ENCODE measurements around the gene TWIST2.

The TWIST2 gene

DNA sequence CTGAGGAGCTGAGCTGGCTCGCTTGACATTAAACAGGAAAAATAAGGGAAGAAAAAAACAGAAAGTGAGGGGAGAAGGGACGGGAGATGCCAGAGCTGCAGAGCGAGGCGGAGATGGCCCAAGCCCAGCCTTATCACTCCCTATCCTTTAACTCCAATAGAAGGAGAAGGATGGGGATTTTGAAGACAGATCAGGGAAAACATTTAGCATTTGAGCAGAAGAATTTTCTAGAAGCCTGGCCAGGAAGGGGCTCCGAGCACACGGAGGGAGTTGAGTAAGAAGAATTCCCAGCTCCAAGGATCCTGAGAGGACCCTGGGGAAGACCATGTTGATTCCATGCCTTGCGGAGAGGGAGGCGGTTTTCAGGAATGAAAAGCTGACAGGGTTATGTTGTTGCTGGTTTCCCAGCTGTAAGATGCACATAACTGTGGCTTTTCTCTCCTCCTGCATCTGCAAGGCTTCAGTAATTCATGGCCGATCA is 35.6 kb downstream of the TWIST2 start:
- no peak for TF ChIP-seq TAF1 (IDR thresholded peaks at IDR 0.05; ENCODE audit: borderline replicate concordance, insufficient read depth, low read length)
- no peak for TF ChIP-seq FOXP2 (optimal IDR thresholded peaks at IDR 0.05; ENCODE audit: borderline replicate concordance, extremely low read depth, extremely low read length, insufficient read depth)
- no peak for TF ChIP-seq SIN3A (IDR thresholded peaks at IDR 0.05; ENCODE audit: borderline replicate concordance, insufficient read depth, low read length)
- no peak for TF ChIP-seq POLR2AphosphoS5 (IDR thresholded peaks at IDR 0.05; ENCODE audit: low read depth, low read length)
- TF ChIP-seq, protein P1, sequence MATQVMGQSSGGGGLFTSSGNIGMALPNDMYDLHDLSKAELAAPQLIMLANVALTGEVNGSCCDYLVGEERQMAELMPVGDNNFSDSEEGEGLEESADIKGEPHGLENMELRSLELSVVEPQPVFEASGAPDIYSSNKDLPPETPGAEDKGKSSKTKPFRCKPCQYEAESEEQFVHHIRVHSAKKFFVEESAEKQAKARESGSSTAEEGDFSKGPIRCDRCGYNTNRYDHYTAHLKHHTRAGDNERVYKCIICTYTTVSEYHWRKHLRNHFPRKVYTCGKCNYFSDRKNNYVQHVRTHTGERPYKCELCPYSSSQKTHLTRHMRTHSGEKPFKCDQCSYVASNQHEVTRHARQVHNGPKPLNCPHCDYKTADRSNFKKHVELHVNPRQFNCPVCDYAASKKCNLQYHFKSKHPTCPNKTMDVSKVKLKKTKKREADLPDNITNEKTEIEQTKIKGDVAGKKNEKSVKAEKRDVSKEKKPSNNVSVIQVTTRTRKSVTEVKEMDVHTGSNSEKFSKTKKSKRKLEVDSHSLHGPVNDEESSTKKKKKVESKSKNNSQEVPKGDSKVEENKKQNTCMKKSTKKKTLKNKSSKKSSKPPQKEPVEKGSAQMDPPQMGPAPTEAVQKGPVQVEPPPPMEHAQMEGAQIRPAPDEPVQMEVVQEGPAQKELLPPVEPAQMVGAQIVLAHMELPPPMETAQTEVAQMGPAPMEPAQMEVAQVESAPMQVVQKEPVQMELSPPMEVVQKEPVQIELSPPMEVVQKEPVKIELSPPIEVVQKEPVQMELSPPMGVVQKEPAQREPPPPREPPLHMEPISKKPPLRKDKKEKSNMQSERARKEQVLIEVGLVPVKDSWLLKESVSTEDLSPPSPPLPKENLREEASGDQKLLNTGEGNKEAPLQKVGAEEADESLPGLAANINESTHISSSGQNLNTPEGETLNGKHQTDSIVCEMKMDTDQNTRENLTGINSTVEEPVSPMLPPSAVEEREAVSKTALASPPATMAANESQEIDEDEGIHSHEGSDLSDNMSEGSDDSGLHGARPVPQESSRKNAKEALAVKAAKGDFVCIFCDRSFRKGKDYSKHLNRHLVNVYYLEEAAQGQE (IDR thresholded peaks at IDR 0.05; ENCODE audit: insufficient read depth in 1 of 2, low read depth in 2 of 2, low read length in 2 of 2), result no peak

DNA sequence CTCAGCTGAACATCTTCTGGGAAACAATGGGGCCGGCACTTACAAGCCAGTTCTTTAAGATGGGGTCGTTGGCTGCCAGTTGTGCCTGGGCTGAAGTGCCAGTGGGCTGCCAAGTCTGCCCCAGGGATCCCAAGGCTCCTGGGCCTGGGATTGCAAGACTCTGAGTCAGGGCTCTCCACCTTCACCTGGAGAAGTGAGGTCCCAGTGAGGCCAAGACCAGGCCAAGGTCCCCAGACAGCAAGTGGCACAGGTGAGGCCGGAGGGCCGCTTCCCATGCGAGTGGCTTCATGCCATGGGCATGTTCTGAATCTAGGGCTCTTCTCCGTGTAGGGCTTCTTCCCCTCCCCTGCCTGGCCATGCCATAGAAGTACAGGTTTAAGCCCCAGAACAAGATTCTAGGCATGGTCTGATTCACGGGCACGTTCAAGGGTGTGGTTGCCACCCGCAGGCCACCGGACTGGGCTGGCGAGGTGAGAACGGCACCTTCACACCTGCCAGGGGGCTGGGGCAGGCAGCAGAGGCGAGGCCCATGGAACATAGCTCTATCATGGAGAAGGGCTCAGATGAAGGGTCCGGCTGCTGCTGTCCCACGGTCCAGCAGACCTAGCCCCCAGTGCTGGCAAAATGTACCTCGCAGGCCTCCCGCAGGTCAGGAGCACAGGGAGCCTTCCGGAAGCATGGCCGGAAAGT is 36.4 kb downstream of the TWIST2 start:
- TF ChIP-seq TAF1 (IDR thresholded peaks at IDR 0.05; ENCODE audit: borderline replicate concordance, insufficient read depth, low read length) (no peak), SIN3A (IDR thresholded peaks at IDR 0.05; ENCODE audit: borderline replicate concordance, insufficient read depth, low read length) (no peak), POLR2AphosphoS5 (IDR thresholded peaks at IDR 0.05; ENCODE audit: low read depth, low read length) (no peak), FOXP2 (optimal IDR thresholded peaks at IDR 0.05; ENCODE audit: borderline replicate concordance, extremely low read depth, extremely low read length, insufficient read depth) (no peak)
- TF ChIP-seq, protein P1 (IDR thresholded peaks at IDR 0.05; ENCODE audit: insufficient read depth in 1 of 2, low read depth in 2 of 2, low read length in 2 of 2), result no peak

DNA sequence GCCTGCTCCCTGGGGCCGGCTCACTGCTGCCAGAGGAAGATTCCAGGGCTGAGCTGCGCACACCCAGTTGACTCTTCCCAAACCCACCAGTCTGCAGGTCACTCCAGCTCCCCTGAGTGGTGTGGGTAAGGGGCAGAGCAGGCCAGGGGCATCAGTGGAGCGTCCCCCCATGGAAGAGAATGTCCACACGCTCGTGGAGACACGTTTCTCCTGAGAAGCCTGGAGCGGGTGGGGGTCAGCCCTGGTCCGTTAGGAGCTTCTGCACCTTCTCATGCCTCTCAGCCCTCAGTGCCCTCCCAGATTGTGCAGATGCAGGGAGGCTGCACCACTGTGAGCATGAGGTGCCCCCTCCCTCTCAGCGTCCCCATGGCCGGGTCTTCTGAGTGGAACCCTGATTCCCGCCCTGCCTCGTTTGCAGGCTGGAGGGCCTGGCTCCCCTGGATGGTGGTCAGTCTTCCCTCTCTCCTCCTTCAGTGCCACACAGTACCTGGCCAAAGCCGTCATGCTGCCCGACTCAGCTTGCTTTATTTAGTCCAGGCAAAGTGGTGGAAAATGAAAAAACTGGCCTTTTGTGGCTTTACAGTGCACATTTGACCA is 37.0 kb downstream of the TWIST2 start:
- TF ChIP-seq SIN3A (IDR thresholded peaks at IDR 0.05; ENCODE audit: borderline replicate concordance, insufficient read depth, low read length) (no peak), FOXP2 (optimal IDR thresholded peaks at IDR 0.05; ENCODE audit: borderline replicate concordance, extremely low read depth, extremely low read length, insufficient read depth) (no peak), POLR2AphosphoS5 (IDR thresholded peaks at IDR 0.05; ENCODE audit: low read depth, low read length) (no peak), TAF1 (IDR thresholded peaks at IDR 0.05; ENCODE audit: borderline replicate concordance, insufficient read depth, low read length) (no peak)
- TF ChIP-seq, protein P1 (IDR thresholded peaks at IDR 0.05; ENCODE audit: insufficient read depth in 1 of 2, low read depth in 2 of 2, low read length in 2 of 2), result no peak

DNA sequence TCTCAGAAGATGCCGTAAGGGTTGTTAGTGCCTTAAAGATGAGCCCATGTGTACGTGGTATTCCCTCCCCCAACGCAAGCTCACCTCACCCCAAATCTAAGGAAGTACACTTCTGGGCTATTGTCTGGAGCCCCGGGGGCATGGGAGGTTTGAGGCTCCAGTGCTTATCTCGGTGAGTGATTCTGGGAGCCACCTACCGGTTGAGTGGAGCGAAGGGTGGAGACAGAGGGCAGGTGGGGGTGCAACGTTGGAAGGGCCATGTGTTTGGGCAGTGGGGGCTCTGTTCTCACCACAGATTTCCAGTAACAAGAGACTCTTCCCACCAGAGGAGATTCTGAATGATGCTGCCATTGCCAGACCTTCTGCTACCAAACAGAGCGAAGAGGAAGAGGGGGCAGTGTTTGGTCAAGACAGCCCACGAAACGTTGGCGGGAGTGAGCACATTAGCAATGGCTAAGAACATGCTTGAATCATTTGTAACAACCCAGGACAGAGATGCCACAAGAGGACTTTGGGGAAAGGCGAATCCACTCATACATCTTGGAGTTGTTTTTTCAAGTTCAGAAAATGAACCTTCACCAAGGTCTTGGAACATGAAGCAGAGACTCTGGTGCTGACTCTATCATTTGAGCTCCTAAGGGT is 38.7 kb downstream of the TWIST2 start:
- no peak for TF ChIP-seq POLR2AphosphoS5 (IDR thresholded peaks at IDR 0.05; ENCODE audit: low read depth, low read length)
- TF ChIP-seq FOXP2 (optimal IDR thresholded peaks at IDR 0.05; ENCODE audit: borderline replicate concordance, extremely low read depth, extremely low read length, insufficient read depth), result no peak
- no peak for TF ChIP-seq TAF1 (IDR thresholded peaks at IDR 0.05; ENCODE audit: borderline replicate concordance, insufficient read depth, low read length)
- TF ChIP-seq SIN3A (IDR thresholded peaks at IDR 0.05; ENCODE audit: borderline replicate concordance, insufficient read depth, low read length), result no peak
- TF ChIP-seq, protein P1 (IDR thresholded peaks at IDR 0.05; ENCODE audit: insufficient read depth in 1 of 2, low read depth in 2 of 2, low read length in 2 of 2), result no peak
